ENCODE results near the gene PIK3CG. TPM values are rescaled to one million over a fixed set of nuclear protein-coding genes. Genes with fewer than 3 reads are reported as not detected.
A peak's percentile ranks its signal among the peaks of the same experiment; 100 is the strongest.

PIK3CG gene
- polyA plus RNA-seq, 2 of the 4 experiments (the other 2 are of a cell fraction) = not detected

DNA sequence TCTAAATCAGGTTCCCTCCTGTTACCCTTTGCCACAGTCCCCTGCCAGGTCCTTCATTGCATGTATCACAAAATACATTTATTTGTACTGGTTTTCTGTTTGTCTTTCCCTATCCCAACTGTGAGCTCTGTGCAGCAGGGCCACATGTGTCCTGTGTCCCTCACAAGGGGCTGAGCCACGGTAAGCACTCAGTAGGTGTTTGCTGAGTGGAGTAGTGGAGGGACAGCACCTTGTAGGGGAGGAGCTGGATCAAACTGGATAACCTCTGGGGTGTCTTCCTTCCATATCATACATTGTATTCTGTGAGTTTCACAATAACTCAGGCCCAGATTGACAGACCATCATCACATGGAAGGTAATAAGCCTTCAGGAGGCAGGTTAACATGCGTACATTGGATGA is 25.9 kb downstream of the PIK3CG start:
- FAIRE-seq = no peak
- POLR2A ChIA-PET = no interaction called here
- CTCF ChIA-PET = no interaction called here
- DNase-seq (ENCODE audit: low read depth in 1 of 2, low spot score in 1 of 2) = no peak
- TF ChIP-seq FOSL2 (IDR thresholded peaks at IDR 0.05) = no peak
- TF ChIP-seq FOSL2 (CRISPR knock-in tag; IDR thresholded peaks at IDR 0.05) = no peak
- no peak for TF ChIP-seq RNF2 (IDR thresholded peaks at IDR 0.05; ENCODE audit: borderline replicate concordance, low read depth)
- TF ChIP-seq, protein P1, sequence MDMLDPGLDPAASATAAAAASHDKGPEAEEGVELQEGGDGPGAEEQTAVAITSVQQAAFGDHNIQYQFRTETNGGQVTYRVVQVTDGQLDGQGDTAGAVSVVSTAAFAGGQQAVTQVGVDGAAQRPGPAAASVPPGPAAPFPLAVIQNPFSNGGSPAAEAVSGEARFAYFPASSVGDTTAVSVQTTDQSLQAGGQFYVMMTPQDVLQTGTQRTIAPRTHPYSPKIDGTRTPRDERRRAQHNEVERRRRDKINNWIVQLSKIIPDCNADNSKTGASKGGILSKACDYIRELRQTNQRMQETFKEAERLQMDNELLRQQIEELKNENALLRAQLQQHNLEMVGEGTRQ (IDR thresholded peaks at IDR 0.05) = no peak
- TF ChIP-seq EP300 (IDR thresholded peaks at IDR 0.05) = no peak
- no peak for TF ChIP-seq KDM1A (IDR thresholded peaks at IDR 0.05; ENCODE audit: low read depth)
- TF ChIP-seq NR3C1 (IDR thresholded peaks at IDR 0.05) = no peak
- no peak for TF ChIP-seq NPAS2 (CRISPR knock-in tag; IDR thresholded peaks at IDR 0.05; ENCODE audit: borderline replicate concordance)
- no peak for TF ChIP-seq TFCP2L1 (CRISPR knock-in tag; IDR thresholded peaks at IDR 0.05)
- TF ChIP-seq FOXS1 (CRISPR knock-in tag; IDR thresholded peaks at IDR 0.05) = no peak
- TF ChIP-seq CHD4 (IDR thresholded peaks at IDR 0.05; ENCODE audit: borderline replicate concordance) = no peak
- TF ChIP-seq HEYL (CRISPR knock-in tag; IDR thresholded peaks at IDR 0.05) = no peak
- no peak for TF ChIP-seq GATA3 (IDR thresholded peaks at IDR 0.05; ENCODE audit: borderline replicate concordance)
- Histone ChIP-seq H3K4me2 (no peak overlapping the region), H3K4me3 (no peak overlapping the region), H3K9me3 (no peaks in the 10 kb centered on the region), H3K4me1 (no peaks in the 10 kb centered on the region), H3K27ac (no peak overlapping the region)
- WGBS (ENCODE audit: missing lambda C conversion rate) = 53% methylated on average over 2 of the region's 2 CpGs
- ATAC-seq = no peak

DNA sequence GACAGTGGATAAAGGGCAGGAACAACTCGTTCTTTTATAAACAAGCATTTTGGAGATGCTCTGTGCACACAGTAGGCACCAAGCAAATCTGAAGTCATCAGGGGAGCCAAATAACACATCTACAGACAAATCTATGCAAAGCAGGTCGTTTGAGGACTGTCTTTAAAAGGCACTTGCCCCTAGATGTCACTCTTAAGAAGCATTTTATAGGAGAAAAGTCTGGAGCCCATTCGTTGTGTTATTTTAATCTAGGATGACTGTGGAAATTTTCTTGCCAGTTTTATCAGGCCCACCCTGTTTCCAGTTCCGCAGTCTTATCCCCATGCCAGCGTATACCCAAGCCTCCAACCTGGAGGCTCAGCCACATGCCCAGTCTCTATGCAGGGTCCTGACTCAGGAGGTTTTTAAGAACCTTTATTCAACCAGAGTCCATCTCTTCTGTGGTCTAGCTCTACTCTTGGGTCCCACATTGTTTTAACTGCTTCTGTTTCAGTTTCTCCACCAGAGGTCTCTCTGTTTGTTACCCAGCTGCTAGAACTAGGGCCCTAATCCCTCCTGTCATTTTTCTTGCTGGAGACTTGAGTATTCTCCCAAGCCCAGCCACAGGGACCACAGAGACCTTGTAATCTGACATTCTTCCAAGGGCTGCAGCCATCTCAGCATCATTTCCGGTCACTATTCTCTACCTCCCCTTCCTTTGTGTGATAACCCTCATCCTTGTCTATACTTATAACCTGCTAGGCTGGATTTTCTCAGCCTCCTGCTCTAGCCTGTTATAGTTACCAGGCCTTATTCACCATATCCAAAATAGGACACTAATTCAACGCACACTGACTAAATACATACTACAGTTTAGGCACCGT is 26.7 kb downstream of the PIK3CG start:
- DNase-seq (ENCODE audit: low read depth in 1 of 2, low spot score in 1 of 2) = no peak
- no peak overlapping the region for H3K27ac ChIP-seq
- WGBS (ENCODE audit: missing lambda C conversion rate) = 51% methylated on average over 8 of the region's 8 CpGs
- no peaks in the 10 kb centered on the region for H3K4me1 ChIP-seq
- ATAC-seq = peak; percentile 44 to 51; a peak in 3 of 6 replicates
- H3K4me3 ChIP-seq = no peak overlapping the region
- H3K9me3 ChIP-seq = no peaks in the 10 kb centered on the region
- ChIA-PET POLR2A (no interaction called here), CTCF (interaction anchor here (1.1 kb wide), 1 partner anchor 260 kb away, joined by 3 read pairs; no protein-coding TSS in a partner anchor)
- no peak for FAIRE-seq
- H3K4me2 ChIP-seq = no peak overlapping the region
- no peak for TF ChIP-seq NR3C1 (IDR thresholded peaks at IDR 0.05)
- TF ChIP-seq POLR2A (IDR thresholded peaks at IDR 0.05; ENCODE audit: low read length) = no peak
- no peak for TF ChIP-seq CBX2 (IDR thresholded peaks at IDR 0.05; ENCODE audit: borderline replicate concordance, low read depth)
- TF ChIP-seq PHF8 (IDR thresholded peaks at IDR 0.05; ENCODE audit: borderline replicate concordance, low read depth) = no peak
- TF ChIP-seq, protein P2, sequence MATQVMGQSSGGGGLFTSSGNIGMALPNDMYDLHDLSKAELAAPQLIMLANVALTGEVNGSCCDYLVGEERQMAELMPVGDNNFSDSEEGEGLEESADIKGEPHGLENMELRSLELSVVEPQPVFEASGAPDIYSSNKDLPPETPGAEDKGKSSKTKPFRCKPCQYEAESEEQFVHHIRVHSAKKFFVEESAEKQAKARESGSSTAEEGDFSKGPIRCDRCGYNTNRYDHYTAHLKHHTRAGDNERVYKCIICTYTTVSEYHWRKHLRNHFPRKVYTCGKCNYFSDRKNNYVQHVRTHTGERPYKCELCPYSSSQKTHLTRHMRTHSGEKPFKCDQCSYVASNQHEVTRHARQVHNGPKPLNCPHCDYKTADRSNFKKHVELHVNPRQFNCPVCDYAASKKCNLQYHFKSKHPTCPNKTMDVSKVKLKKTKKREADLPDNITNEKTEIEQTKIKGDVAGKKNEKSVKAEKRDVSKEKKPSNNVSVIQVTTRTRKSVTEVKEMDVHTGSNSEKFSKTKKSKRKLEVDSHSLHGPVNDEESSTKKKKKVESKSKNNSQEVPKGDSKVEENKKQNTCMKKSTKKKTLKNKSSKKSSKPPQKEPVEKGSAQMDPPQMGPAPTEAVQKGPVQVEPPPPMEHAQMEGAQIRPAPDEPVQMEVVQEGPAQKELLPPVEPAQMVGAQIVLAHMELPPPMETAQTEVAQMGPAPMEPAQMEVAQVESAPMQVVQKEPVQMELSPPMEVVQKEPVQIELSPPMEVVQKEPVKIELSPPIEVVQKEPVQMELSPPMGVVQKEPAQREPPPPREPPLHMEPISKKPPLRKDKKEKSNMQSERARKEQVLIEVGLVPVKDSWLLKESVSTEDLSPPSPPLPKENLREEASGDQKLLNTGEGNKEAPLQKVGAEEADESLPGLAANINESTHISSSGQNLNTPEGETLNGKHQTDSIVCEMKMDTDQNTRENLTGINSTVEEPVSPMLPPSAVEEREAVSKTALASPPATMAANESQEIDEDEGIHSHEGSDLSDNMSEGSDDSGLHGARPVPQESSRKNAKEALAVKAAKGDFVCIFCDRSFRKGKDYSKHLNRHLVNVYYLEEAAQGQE (IDR thresholded peaks at IDR 0.05) = no peak
- TF ChIP-seq FOSL2 (IDR thresholded peaks at IDR 0.05) = no peak
- TF ChIP-seq FOSL2 (CRISPR knock-in tag; IDR thresholded peaks at IDR 0.05) = no peak

DNA sequence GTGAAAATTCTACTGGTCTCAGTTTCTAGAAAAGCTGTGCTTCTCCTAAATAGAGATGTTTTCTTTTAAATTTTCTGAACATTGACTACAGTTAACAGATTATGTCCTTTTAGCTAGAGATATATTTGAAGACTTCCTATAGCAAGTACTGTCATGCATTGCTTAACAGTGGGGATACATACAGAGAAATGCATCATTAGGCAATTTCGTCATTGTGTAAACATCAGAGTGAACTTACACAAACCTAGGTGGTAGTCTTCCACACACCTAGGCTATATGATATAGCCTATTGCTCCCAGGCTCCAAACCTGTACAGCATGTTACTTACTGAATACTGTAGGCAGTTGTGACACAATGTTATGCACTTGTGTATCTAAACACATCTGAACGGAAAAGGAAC is 28.5 kb downstream of the PIK3CG start:
- no peak for FAIRE-seq

More for the DNA sequence above, 28.5 kb downstream of the PIK3CG start:
- POLR2A ChIA-PET = no interaction called here
- CTCF ChIA-PET = no interaction called here
- no peak overlapping the region for H3K27ac ChIP-seq
- 33% methylated on average over 2 of the region's 2 CpGs for WGBS (ENCODE audit: missing lambda C conversion rate)
- H3K4me3 ChIP-seq = no peak overlapping the region
- ATAC-seq = no peak
- no peak for DNase-seq (ENCODE audit: low read depth in 1 of 2, low spot score in 1 of 2)
- no peaks in the 10 kb centered on the region for H3K4me1 ChIP-seq
- H3K9me3 ChIP-seq = no peaks in the 10 kb centered on the region
- no peak overlapping the region for H3K4me2 ChIP-seq
- no peak for TF ChIP-seq FOSB (CRISPR knock-in tag; IDR thresholded peaks at IDR 0.05)
- TF ChIP-seq, protein P3, sequence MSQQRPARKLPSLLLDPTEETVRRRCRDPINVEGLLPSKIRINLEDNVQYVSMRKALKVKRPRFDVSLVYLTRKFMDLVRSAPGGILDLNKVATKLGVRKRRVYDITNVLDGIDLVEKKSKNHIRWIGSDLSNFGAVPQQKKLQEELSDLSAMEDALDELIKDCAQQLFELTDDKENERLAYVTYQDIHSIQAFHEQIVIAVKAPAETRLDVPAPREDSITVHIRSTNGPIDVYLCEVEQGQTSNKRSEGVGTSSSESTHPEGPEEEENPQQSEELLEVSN (IDR thresholded peaks at IDR 0.05; ENCODE audit: borderline replicate concordance, low read depth) = no peak
- TF ChIP-seq POLR2AphosphoS2 (conservative IDR thresholded peaks at IDR 0.05; ENCODE audit: low read length) = no peak
- no peak for TF ChIP-seq HOXB5 (CRISPR knock-in tag; IDR thresholded peaks at IDR 0.05)
- TF ChIP-seq EHMT2 (IDR thresholded peaks at IDR 0.05; ENCODE audit: low read depth) = no peak
- TF ChIP-seq RFX5 (IDR thresholded peaks at IDR 0.05) = no peak
- no peak for TF ChIP-seq HEYL (CRISPR knock-in tag; IDR thresholded peaks at IDR 0.05)
- TF ChIP-seq, protein P4, sequence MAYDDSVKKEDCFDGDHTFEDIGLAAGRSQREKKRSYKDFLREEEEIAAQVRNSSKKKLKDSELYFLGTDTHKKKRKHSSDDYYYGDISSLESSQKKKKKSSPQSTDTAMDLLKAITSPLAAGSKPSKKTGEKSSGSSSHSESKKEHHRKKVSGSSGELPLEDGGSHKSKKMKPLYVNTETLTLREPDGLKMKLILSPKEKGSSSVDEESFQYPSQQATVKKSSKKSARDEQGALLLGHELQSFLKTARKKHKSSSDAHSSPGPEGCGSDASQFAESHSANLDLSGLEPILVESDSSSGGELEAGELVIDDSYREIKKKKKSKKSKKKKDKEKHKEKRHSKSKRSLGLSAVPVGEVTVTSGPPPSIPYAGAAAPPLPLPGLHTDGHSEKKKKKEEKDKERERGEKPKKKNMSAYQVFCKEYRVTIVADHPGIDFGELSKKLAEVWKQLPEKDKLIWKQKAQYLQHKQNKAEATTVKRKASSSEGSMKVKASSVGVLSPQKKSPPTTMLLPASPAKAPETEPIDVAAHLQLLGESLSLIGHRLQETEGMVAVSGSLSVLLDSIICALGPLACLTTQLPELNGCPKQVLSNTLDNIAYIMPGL (CRISPR knock-in tag; IDR thresholded peaks at IDR 0.05; ENCODE audit: borderline replicate concordance) = no peak
- no peak for TF ChIP-seq TFCP2L1 (CRISPR knock-in tag; IDR thresholded peaks at IDR 0.05)
- no peak for TF ChIP-seq CBX8 (IDR thresholded peaks at IDR 0.05)
- TF ChIP-seq NPAS2 (CRISPR knock-in tag; IDR thresholded peaks at IDR 0.05; ENCODE audit: borderline replicate concordance) = no peak
- TF ChIP-seq FOSL2 (IDR thresholded peaks at IDR 0.05) = no peak
- TF ChIP-seq FOSL2 (CRISPR knock-in tag; IDR thresholded peaks at IDR 0.05) = no peak
- TF ChIP-seq ZFP36 (IDR thresholded peaks at IDR 0.05; ENCODE audit: borderline replicate concordance, partially characterized antibody) = no peak

Data from A549 (cell line).